ENCODE results near the gene SHB.

SHB gene

DNA sequence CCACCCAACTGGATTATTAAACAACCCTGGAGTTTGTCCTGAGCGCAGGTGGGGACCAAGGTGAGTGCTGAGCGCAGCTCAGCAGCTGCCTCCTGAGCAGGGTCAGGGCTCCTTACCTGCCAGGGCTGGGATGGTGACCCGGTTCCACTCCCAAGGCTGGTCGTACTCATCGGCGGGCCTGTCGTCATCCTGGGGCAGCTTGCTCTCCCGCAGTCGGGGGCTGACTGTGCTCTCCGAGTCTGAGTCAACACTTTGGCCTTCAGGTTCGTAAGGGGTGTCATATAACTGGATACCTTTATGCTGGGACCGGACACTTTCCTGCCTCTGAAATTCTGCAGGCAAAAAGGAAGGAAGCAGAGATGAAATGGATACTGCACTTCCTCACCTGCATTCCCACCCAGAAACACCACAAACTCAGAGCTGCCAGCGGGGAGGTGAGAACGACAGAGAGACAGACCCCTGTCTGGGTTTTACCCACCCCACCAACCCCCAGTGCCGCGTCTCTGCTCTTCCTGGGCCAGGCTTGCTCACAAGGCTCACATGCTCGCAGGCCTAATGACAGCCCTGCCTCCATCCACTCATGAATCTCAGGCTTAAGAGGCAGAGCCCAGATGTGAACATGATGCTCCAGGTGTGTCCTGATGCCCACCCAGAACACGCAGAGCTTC, 94.4 kb downstream of the SHB start:
- no peaks in the 10 kb centered on the region for H3K27me3 ChIP-seq (ENCODE audit: control insufficient read depth, insufficient read depth, low read length)
- H3K4me2 ChIP-seq (ENCODE audit: low read length) = no peak overlapping the region
- no peak overlapping the region for H3K4me3 ChIP-seq (ENCODE audit: low read length)
- peaks cover 17% of the 10 kb centered on the region for H3K4me1 ChIP-seq (ENCODE audit: control insufficient read depth, insufficient read depth, low read length)
- peaks cover 7% of the 10 kb centered on the region for H3K36me3 ChIP-seq (ENCODE audit: insufficient read depth, low read length)
- no peak overlapping the region for H3K9ac ChIP-seq (ENCODE audit: low read depth, low read length)
- no peaks in the 10 kb centered on the region for H3K9me3 ChIP-seq (replicated peaks; ENCODE audit: low read length)

DNA sequence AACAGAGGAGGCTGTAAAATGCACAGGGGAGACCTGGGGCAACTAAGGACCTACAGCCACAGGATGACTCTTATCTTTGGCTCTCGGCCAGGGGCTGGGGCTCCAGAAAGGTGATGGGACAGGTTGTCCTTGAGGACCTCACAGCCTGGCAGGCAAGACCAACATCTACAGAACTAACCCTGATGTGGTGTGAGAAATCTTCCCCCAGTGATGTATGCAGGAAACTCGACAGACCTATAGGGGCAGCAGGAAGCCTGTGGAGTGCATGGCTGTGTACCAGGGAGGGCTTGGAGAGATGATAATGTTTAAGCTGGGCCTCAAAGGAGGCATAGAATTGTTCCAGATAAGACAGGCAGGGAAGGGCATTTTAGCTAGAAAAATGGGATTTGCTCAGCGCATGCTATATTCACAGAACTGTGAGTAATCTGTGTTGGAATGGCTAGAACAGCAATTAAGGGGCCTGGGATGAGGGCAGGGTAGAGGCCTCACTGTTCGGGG, 96.6 kb downstream of the SHB start:
- Histone ChIP-seq H3K9ac (ENCODE audit: low read depth, low read length) (no peak overlapping the region), H3K36me3 (ENCODE audit: insufficient read depth, low read length) (peaks cover 10% of the 10 kb centered on the region), H3K4me3 (ENCODE audit: low read length) (no peak overlapping the region), H3K4me1 (ENCODE audit: control insufficient read depth, insufficient read depth, low read length) (peaks cover 32% of the 10 kb centered on the region), H3K27me3 (ENCODE audit: control insufficient read depth, insufficient read depth, low read length) (no peaks in the 10 kb centered on the region), H3K4me2 (ENCODE audit: low read length) (no peak overlapping the region), H3K9me3 (replicated peaks; ENCODE audit: low read length) (no peaks in the 10 kb centered on the region)

DNA sequence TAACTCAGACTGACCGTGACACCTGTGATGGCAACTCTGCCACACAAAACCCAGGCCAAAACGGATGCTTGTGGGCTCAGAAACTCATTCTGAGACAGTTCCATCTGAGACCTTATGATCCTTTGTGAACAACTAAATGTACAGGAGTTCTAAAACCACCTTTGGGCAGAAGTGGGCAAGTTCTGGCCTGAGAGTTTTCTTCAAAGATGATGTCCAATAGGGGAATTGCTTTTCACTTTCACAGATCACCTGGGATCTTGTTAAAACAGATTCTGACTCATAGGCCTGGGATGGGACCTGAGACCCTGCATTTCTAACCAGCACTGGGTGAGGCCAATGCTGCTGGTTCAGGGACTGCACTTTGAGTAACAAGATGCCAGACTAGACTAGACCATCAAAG, 97.3 kb downstream of the SHB start:
- peaks cover 31% of the 10 kb centered on the region for H3K4me1 ChIP-seq (ENCODE audit: control insufficient read depth, insufficient read depth, low read length)
- H3K4me3 ChIP-seq (ENCODE audit: low read length) = no peak overlapping the region
- peaks cover 10% of the 10 kb centered on the region for H3K36me3 ChIP-seq (ENCODE audit: insufficient read depth, low read length)
- no peak overlapping the region for H3K4me2 ChIP-seq (ENCODE audit: low read length)
- no peak overlapping the region for H3K9ac ChIP-seq (ENCODE audit: low read depth, low read length)
- H3K27me3 ChIP-seq (ENCODE audit: control insufficient read depth, insufficient read depth, low read length) = no peaks in the 10 kb centered on the region
- H3K9me3 ChIP-seq (replicated peaks; ENCODE audit: low read length) = no peaks in the 10 kb centered on the region

DNA sequence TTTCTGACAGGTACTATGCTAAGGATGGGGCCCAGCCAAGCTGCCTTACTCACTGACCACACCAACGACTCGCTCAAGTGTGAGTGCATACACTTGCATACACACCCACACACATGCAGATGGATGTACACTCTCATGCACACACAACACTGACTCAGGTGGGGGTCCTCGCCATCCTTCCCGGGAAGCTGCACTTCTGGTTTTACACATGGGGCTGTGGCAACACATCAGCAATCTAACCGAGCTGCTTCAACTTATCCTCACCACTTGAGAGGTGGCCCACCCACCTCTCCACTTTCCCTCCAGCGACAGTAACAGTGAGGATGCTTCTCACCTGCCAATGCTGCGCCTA, 97.9 kb downstream of the SHB start:
- Histone ChIP-seq H3K9me3 (replicated peaks; ENCODE audit: low read length) (no peaks in the 10 kb centered on the region), H3K27me3 (ENCODE audit: control insufficient read depth, insufficient read depth, low read length) (no peaks in the 10 kb centered on the region)

GRCh38 chr9:37970301-37971107, 98.5 kb downstream of the SHB start:
- Histone ChIP-seq H3K9me3 (replicated peaks; ENCODE audit: low read length) (no peaks in the 10 kb centered on the region), H3K4me1 (ENCODE audit: control insufficient read depth, insufficient read depth, low read length) (peaks cover 31% of the 10 kb centered on the region), H3K36me3 (ENCODE audit: insufficient read depth, low read length) (peaks cover 10% of the 10 kb centered on the region), H3K9ac (ENCODE audit: low read depth, low read length) (no peak overlapping the region), H3K27me3 (ENCODE audit: control insufficient read depth, insufficient read depth, low read length) (no peaks in the 10 kb centered on the region), H3K4me2 (ENCODE audit: low read length) (no peak overlapping the region), H3K4me3 (ENCODE audit: low read length) (no peak overlapping the region)

More for the DNA sequence above, 97.9 kb downstream of the SHB start:
- Histone ChIP-seq H3K4me2 (ENCODE audit: low read length) (no peak overlapping the region), H3K4me3 (ENCODE audit: low read length) (no peak overlapping the region), H3K9ac (ENCODE audit: low read depth, low read length) (no peak overlapping the region), H3K36me3 (ENCODE audit: insufficient read depth, low read length) (peaks cover 10% of the 10 kb centered on the region), H3K4me1 (ENCODE audit: control insufficient read depth, insufficient read depth, low read length) (peaks cover 30% of the 10 kb centered on the region)

GRCh38 chr9:37969558-37970300, 99.3 kb downstream of the SHB start:
- H3K4me1 ChIP-seq (ENCODE audit: control insufficient read depth, insufficient read depth, low read length) = peaks cover 36% of the 10 kb centered on the region
- H3K9ac ChIP-seq (ENCODE audit: low read depth, low read length) = no peak overlapping the region
- H3K4me3 ChIP-seq (ENCODE audit: low read length) = no peak overlapping the region
- no peaks in the 10 kb centered on the region for H3K27me3 ChIP-seq (ENCODE audit: control insufficient read depth, insufficient read depth, low read length)
- peaks cover 10% of the 10 kb centered on the region for H3K36me3 ChIP-seq (ENCODE audit: insufficient read depth, low read length)
- no peaks in the 10 kb centered on the region for H3K9me3 ChIP-seq (replicated peaks; ENCODE audit: low read length)
- H3K4me2 ChIP-seq (ENCODE audit: low read length) = no peak overlapping the region

DNA sequence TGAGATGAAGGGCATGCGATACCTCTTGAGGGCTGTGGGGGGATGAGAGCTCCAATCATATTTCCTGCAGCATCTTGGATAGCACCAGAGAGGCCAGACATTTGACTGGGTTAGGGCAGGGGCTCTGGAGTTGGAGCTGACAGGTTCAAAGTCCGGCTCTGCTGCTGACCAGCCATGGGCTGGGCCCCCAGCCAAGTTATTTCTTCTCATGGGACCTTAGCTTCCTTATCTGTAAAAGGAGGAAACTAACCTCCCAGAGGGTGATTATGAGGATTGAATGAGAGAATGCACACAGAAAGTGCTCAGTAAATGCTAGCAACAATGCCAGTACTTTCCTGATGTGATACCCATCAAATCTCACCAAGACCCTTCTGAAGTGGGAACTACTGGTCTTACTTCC, 99.9 kb downstream of the SHB start:
- Histone ChIP-seq H3K9me3 (replicated peaks; ENCODE audit: low read length) (no peaks in the 10 kb centered on the region), H3K36me3 (ENCODE audit: insufficient read depth, low read length) (peaks cover 7% of the 10 kb centered on the region), H3K4me2 (ENCODE audit: low read length) (no peak overlapping the region), H3K27me3 (ENCODE audit: control insufficient read depth, insufficient read depth, low read length) (no peaks in the 10 kb centered on the region), H3K4me1 (ENCODE audit: control insufficient read depth, insufficient read depth, low read length) (peaks cover 39% of the 10 kb centered on the region), H3K9ac (ENCODE audit: low read depth, low read length) (no peak overlapping the region), H3K4me3 (ENCODE audit: low read length) (no peak overlapping the region)

DNA sequence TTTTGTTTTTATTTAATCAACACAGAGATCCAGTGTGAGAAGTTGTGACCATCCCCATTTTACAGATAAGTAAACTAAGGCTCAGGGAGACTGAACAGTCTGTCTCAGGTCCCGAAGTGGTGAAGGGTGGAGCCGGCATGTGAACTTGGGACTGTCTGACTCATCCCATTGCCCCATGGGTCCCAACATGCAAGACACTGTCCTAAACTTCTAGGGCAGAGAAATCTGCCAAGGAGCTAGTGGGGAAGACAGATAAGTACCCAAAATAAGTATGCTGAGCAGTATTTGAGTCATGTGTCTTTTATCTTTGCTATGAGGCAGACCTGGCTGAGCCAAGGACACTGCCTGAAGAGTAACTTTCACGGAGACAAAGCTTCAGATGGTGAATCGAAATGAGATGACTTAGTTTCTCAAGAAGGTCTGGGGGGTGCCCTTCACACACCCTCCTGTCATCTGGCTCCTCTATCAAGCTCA, 100.8 kb downstream of the SHB start:
- no peak overlapping the region for H3K4me2 ChIP-seq (ENCODE audit: low read length)
- no peak overlapping the region for H3K4me3 ChIP-seq (ENCODE audit: low read length)
- peaks cover 45% of the 10 kb centered on the region for H3K4me1 ChIP-seq (ENCODE audit: control insufficient read depth, insufficient read depth, low read length)
- no peak overlapping the region for H3K9ac ChIP-seq (ENCODE audit: low read depth, low read length)
- no peaks in the 10 kb centered on the region for H3K9me3 ChIP-seq (replicated peaks; ENCODE audit: low read length)
- H3K36me3 ChIP-seq (ENCODE audit: insufficient read depth, low read length) = peaks cover 7% of the 10 kb centered on the region
- no peaks in the 10 kb centered on the region for H3K27me3 ChIP-seq (ENCODE audit: control insufficient read depth, insufficient read depth, low read length)

DNA sequence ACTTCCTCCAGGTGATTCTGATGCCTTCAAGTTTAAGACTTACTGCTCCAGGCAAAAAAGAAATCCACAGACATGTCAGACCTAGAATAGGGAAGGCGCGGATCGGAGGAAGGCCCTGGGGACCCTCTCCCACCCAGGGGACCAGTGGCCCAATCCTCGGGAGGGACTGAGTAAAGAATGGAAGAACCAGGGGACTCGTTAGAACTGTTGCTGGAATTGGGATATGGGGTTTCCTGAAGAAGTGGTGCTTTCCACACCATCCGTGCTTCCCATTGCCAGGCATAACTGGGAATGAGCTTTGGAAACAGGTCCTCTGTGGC, 101.3 kb downstream of the SHB start:
- Histone ChIP-seq H3K4me1 (ENCODE audit: control insufficient read depth, insufficient read depth, low read length) (peaks cover 45% of the 10 kb centered on the region), H3K4me2 (ENCODE audit: low read length) (no peak overlapping the region), H3K36me3 (ENCODE audit: insufficient read depth, low read length) (peaks cover 10% of the 10 kb centered on the region), H3K9me3 (replicated peaks; ENCODE audit: low read length) (no peaks in the 10 kb centered on the region), H3K4me3 (ENCODE audit: low read length) (no peak overlapping the region), H3K9ac (ENCODE audit: low read depth, low read length) (no peak overlapping the region), H3K27me3 (ENCODE audit: control insufficient read depth, insufficient read depth, low read length) (no peaks in the 10 kb centered on the region)

DNA sequence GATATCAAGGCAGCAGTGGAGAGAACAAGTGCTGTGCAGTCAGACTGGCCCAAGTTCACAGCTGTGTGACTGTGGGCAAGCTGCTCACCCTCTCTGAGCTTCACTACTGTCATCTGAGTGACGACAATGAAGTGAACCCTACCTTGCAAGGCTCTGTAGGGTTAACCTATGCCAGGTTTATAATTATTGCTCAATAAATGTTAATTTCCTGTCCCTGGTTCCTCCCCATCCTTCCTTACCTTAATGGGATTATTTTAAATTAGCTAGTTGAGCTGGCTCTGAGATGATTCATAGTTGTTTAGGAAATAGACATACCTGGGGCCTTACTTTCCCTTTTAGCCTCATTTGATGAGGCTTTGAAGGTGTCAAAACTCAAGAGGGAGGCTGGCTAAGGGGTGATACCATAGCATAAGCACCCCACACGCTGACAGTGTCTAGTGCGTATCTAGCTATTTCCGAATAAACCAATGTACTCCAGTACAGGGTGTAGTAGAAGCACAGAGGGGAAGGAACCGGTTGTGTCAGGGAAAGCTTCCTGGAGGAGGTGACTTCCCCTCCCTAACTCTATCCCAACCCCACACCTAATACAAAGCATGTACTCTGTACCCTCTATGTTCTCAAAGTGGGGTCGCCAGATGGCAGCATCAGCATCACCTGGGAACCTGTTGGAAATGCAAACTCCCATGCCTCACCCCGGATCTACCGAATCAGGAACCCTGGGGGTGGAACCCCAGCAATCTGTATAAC, 101.8 kb downstream of the SHB start:
- peaks cover 45% of the 10 kb centered on the region for H3K4me1 ChIP-seq (ENCODE audit: control insufficient read depth, insufficient read depth, low read length)
- H3K4me3 ChIP-seq (ENCODE audit: low read length) = no peak overlapping the region
- H3K9me3 ChIP-seq (replicated peaks; ENCODE audit: low read length) = no peaks in the 10 kb centered on the region
- H3K36me3 ChIP-seq (ENCODE audit: insufficient read depth, low read length) = peaks cover 10% of the 10 kb centered on the region
- H3K27me3 ChIP-seq (ENCODE audit: control insufficient read depth, insufficient read depth, low read length) = no peaks in the 10 kb centered on the region
- no peak overlapping the region for H3K4me2 ChIP-seq (ENCODE audit: low read length)
- no peak overlapping the region for H3K9ac ChIP-seq (ENCODE audit: low read depth, low read length)

GRCh38 chr9:37966412-37967013, 102.5 kb downstream of the SHB start:
- Histone ChIP-seq H3K4me2 (ENCODE audit: low read length) (no peak overlapping the region), H3K4me1 (ENCODE audit: control insufficient read depth, insufficient read depth, low read length) (peaks cover 45% of the 10 kb centered on the region)

More at GRCh38 chr9:37966412-37967013, 102.5 kb downstream of the SHB start:
- Histone ChIP-seq H3K27me3 (ENCODE audit: control insufficient read depth, insufficient read depth, low read length) (no peaks in the 10 kb centered on the region), H3K4me3 (ENCODE audit: low read length) (no peak overlapping the region), H3K9me3 (replicated peaks; ENCODE audit: low read length) (no peaks in the 10 kb centered on the region), H3K36me3 (ENCODE audit: insufficient read depth, low read length) (peaks cover 6% of the 10 kb centered on the region), H3K9ac (ENCODE audit: low read depth, low read length) (no peak overlapping the region)

All from skeletal muscle satellite cell (primary cell).